ENCODE results near the gene ATF6.

The ATF6 gene

DNA sequence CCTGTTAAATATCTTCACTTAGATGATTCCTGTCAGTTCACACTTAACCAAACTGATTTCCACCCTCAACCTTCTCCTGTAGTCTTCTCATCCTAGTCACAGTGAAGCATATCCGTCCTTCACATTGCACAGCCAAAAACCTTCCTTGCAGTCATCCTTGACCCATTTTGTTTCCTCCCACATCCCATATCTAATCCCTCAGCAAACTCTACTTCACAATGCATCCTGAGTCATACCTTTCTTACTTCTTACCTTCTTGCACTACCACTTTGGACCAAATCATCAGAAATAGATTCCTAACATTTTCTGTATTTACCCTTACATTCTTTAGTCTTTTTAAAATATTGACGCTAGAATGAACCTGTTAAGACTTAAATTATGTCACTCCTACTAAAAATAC lies 170.7 kb downstream of the ATF6 start:
- H3K27ac ChIP-seq (ENCODE audit: low read depth, low read length): no peak overlapping the region

DNA sequence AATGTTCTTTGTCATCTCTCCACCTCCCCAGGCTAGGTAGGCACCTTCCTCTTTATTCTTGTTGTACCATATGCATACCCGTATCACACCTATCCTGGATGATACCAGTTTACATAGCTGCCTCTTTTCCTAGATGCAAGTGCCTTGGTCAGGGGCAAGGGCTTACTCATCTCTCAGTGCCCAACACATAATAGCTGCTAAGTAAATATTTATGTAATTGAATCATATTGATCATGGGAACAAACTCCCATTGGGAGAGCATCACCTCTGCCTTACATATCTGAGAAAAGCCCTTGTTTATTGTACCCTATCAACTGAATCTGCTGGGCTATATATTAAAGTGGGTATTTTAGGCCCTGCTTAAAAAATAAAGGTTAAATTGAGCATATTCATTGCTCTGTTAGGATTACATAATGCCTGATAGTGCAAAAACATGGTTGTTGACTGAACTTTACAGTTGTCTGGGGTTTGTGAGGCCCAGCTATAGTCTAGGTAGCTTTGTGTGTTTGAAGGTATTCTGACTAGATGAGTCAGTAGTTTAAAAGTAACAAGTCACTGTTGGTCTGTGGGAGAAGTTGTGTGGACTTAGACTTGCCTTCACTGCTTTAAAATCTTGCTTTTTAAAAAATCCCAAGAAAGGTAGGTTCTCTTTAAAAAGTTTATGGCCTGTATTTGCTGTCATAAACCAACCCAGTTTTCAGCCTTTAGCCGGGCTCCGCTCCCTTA lies 174.9 kb downstream of the ATF6 start:
- no peak overlapping the region for H3K4me3 ChIP-seq (ENCODE audit: low read depth in 1 of 5, low read length in 5 of 5)
- H3K9me3 ChIP-seq (ENCODE audit: control insufficient read depth in 5 of 5, low read length in 5 of 5): no peaks in the 10 kb centered on the region
- peaks cover 0 to 7% (median 0%) of the 10 kb centered on the region in 5 donors for H3K4me1 ChIP-seq (ENCODE audit: control insufficient read depth in 5 of 5, insufficient read depth in 5 of 5, low read length in 5 of 5)
- no peak overlapping the region for H3K9ac ChIP-seq (ENCODE audit: low read length in 5 of 5)
- H3K27ac ChIP-seq (ENCODE audit: low read depth, low read length): no peak overlapping the region
- H3K36me3 ChIP-seq (ENCODE audit: control insufficient read depth in 5 of 5, insufficient read depth in 5 of 5, low read length in 5 of 5): peaks cover 15 to 19% (median 16%) of the 10 kb centered on the region in 5 donors
- H3K27me3 ChIP-seq (ENCODE audit: control insufficient read depth in 5 of 5, insufficient read depth in 4 of 5, low read length in 5 of 5): no peaks in the 10 kb centered on the region

More for the DNA sequence above, 170.7 kb downstream of the ATF6 start:
- Histone ChIP-seq H3K27me3 (ENCODE audit: control insufficient read depth in 5 of 5, insufficient read depth in 4 of 5, low read length in 5 of 5) (no peaks in the 10 kb centered on the region), H3K9me3 (ENCODE audit: control insufficient read depth in 5 of 5, low read length in 5 of 5) (no peaks in the 10 kb centered on the region), H3K36me3 (ENCODE audit: control insufficient read depth in 5 of 5, insufficient read depth in 5 of 5, low read length in 5 of 5) (peaks cover 3 to 10% (median 6%) of the 10 kb centered on the region in 5 donors), H3K9ac (ENCODE audit: low read length in 5 of 5) (no peak overlapping the region), H3K4me3 (ENCODE audit: low read depth in 1 of 5, low read length in 5 of 5) (no peak overlapping the region), H3K4me1 (ENCODE audit: control insufficient read depth in 5 of 5, insufficient read depth in 5 of 5, low read length in 5 of 5) (peaks cover 0 to 7% (median 4%) of the 10 kb centered on the region in 5 donors)

DNA sequence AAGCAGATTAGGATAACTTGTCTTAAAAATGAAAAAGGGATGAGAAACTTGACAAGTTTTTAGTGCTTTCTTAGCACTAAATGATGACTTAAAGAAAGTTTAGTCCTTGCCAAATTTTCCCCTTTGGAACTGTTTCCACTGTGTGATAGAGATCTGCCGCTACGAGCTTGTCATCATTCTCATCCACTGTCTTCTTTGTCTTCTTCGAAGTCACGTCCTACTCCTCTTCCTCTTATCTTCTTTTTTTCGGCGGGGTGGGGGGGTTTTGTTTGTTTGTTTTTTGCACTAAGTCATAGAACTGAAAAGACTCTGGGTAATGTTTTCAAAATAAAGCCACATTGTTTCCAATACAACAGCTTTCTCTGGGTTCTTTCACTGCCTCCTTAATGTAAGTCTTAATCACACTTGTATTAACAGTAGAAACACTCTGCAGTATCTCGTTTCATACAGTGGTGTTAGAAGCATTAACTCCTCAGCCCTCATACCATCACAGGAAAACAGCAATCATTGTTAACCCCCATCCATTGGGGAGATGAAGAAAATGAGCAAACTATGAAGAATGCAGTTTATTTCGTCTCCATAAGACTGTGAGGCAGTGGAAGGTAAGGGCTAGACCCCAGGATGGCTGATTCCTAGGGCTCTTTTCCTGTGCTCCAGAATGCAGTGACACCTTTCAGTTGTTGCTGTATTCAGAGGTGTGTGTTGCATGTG lies 175.8 kb downstream of the ATF6 start:
- Histone ChIP-seq H3K27me3 (ENCODE audit: control insufficient read depth in 5 of 5, insufficient read depth in 4 of 5, low read length in 5 of 5) (no peaks in the 10 kb centered on the region), H3K27ac (ENCODE audit: low read depth, low read length) (no peak overlapping the region), H3K4me3 (ENCODE audit: low read depth in 1 of 5, low read length in 5 of 5) (no peak overlapping the region), H3K36me3 (ENCODE audit: control insufficient read depth in 5 of 5, insufficient read depth in 5 of 5, low read length in 5 of 5) (peaks cover 11 to 15% (median 14%) of the 10 kb centered on the region in 5 donors), H3K9me3 (ENCODE audit: control insufficient read depth in 5 of 5, low read length in 5 of 5) (no peaks in the 10 kb centered on the region), H3K9ac (ENCODE audit: low read length in 5 of 5) (no peak overlapping the region), H3K4me1 (ENCODE audit: control insufficient read depth in 5 of 5, insufficient read depth in 5 of 5, low read length in 5 of 5) (peaks cover 0 to 7% (median 5%) of the 10 kb centered on the region in 5 donors)

DNA sequence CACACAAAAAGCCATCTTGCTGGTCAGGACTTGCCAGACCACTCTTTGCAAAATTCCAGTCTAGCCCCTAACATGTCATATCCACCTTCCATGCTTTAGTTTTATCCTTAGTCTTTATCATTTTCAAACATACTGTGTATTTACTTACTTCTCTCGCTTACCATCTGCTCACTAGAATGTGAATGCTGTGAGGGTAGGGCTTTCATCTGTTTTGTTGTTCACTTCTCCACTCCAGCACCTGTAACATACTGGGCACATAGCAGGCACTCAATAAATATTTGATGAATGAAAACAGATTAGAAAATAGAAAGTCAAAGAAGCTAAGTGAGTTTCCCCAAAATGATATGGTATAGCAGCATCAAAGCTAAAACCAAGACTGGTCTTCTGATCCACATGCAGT lies 177.6 kb downstream of the ATF6 start:
- H3K4me1 ChIP-seq (ENCODE audit: control insufficient read depth in 5 of 5, insufficient read depth in 5 of 5, low read length in 5 of 5): peaks cover 0 to 7% (median 7%) of the 10 kb centered on the region in 5 donors
- no peaks in the 10 kb centered on the region for H3K9me3 ChIP-seq (ENCODE audit: control insufficient read depth in 5 of 5, low read length in 5 of 5)
- no peak overlapping the region for H3K27ac ChIP-seq (ENCODE audit: low read depth, low read length)
- no peaks in the 10 kb centered on the region for H3K27me3 ChIP-seq (ENCODE audit: control insufficient read depth in 5 of 5, insufficient read depth in 4 of 5, low read length in 5 of 5)
- no peak overlapping the region for H3K9ac ChIP-seq (ENCODE audit: low read length in 5 of 5)
- H3K4me3 ChIP-seq (ENCODE audit: low read depth in 1 of 5, low read length in 5 of 5): no peak overlapping the region
- H3K36me3 ChIP-seq (ENCODE audit: control insufficient read depth in 5 of 5, insufficient read depth in 5 of 5, low read length in 5 of 5): peaks cover 9 to 15% (median 12%) of the 10 kb centered on the region in 5 donors

DNA sequence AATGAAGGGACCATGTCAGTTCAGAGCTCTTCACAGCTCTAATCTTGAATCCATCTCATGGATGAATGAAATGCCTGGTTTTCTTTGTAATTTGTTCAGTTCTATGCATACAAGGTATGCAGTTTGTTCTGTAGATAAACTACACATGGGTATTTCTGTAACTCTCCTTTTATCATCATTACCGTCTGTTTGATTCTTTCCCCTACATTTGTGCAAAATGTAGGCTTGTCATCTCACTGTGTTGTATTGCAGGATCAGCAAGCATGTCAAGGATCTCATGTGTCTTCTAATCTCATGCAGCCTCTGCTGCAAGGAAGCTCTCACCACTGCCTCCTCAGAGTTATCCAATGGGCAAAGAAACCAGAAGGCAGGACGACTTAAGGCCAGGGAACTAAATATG lies 178.3 kb downstream of the ATF6 start:
- Histone ChIP-seq H3K9ac (ENCODE audit: low read length in 5 of 5) (no peak overlapping the region), H3K27ac (ENCODE audit: low read depth, low read length) (no peak overlapping the region), H3K27me3 (ENCODE audit: control insufficient read depth in 5 of 5, insufficient read depth in 4 of 5, low read length in 5 of 5) (no peaks in the 10 kb centered on the region), H3K4me1 (ENCODE audit: control insufficient read depth in 5 of 5, insufficient read depth in 5 of 5, low read length in 5 of 5) (peaks cover 0 to 13% (median 8%) of the 10 kb centered on the region in 5 donors), H3K9me3 (ENCODE audit: control insufficient read depth in 5 of 5, low read length in 5 of 5) (no peaks in the 10 kb centered on the region), H3K36me3 (ENCODE audit: control insufficient read depth in 5 of 5, insufficient read depth in 5 of 5, low read length in 5 of 5) (peaks cover 9 to 14% (median 12%) of the 10 kb centered on the region in 5 donors), H3K4me3 (ENCODE audit: low read depth in 1 of 5, low read length in 5 of 5) (no peak overlapping the region)

DNA sequence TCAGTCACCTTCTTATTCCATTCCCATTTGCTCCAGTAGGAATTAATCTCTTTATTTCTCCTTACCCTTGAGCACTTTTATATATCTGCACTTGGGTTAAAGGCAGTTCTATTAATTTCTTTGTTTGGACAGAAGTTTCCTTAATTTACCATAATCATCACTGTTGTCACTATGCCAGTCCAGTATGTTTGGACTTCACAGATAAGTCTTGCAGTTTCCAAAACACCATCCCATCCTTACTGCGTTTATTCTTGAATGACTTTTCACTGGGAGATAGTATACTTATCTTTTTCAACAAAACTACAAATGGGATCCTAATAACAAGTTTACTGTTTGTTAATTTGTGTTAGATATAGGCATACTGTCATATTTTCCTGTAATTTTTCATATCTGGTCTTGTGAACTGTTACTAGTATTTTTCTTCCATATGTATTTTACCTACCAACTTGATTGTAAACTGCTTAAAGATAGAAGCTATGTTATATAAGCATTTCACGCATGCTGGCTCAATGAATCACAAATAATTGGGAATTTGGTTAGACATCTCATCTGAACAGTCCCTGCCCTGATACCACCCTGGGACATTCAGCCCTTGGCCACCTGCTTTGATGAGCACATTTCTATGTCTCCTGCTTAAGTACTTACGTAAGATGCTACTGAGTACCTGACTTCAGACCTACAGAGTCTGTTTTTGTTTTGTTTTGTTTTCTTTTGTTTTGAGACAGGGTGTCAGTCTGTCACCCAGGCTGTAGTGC lies 179.4 kb downstream of the ATF6 start:
- Histone ChIP-seq H3K36me3 (ENCODE audit: control insufficient read depth in 5 of 5, insufficient read depth in 5 of 5, low read length in 5 of 5) (peaks cover 9 to 14% (median 12%) of the 10 kb centered on the region in 5 donors), H3K27ac (ENCODE audit: low read depth, low read length) (no peak overlapping the region), H3K9me3 (ENCODE audit: control insufficient read depth in 5 of 5, low read length in 5 of 5) (no peaks in the 10 kb centered on the region), H3K9ac (ENCODE audit: low read length in 5 of 5) (no peak overlapping the region), H3K4me1 (ENCODE audit: control insufficient read depth in 5 of 5, insufficient read depth in 5 of 5, low read length in 5 of 5) (peaks cover 3 to 21% (median 15%) of the 10 kb centered on the region in 5 donors), H3K27me3 (ENCODE audit: control insufficient read depth in 5 of 5, insufficient read depth in 4 of 5, low read length in 5 of 5) (no peaks in the 10 kb centered on the region), H3K4me3 (ENCODE audit: low read depth in 1 of 5, low read length in 5 of 5) (no peak overlapping the region)

DNA sequence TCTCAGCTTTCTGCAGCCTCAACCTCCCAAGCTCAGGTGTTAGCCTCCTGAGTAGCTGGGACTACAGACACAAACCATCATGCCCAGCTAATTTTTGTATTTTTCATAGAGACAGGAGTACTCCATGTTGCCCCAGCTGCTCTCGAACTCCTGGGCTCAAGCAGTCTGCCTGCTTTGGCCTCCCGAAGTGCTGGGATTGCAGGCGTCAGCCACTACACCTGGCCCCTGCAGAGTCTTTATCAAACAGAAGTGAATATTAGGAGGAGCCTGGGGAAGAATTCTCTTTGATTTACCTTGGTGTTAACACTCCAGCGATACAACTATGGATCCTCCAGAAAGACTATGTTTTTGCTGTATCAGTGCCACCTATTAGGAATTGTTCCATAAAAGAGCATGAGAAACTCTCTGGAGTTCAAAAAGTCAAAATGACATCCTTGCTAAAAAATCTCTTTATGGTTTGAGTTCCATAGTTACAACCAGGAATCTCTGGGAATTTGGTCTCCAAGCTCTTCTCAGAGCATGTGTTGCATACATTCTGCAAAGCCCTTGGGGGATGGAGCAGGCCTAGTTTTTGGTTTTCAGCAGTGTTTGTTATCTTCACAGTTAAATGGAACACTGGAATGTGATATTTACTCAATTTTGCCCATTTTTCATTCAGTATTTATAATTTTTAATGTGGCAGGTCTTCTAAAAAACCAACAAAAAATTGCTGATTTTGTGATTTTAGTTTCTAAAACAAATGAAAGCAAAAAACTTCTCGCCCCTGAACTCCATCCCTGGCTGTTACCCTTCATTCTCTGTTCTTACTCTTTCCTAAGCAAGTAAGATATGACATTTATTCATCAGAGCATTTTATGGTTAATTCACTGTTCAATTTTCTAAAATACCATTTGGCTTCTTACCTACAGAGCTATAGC lies 180.2 kb downstream of the ATF6 start:
- Histone ChIP-seq H3K27me3 (ENCODE audit: control insufficient read depth in 5 of 5, insufficient read depth in 4 of 5, low read length in 5 of 5) (no peaks in the 10 kb centered on the region), H3K36me3 (ENCODE audit: control insufficient read depth in 5 of 5, insufficient read depth in 5 of 5, low read length in 5 of 5) (peaks cover 9 to 14% (median 12%) of the 10 kb centered on the region in 5 donors), H3K9me3 (ENCODE audit: control insufficient read depth in 5 of 5, low read length in 5 of 5) (no peaks in the 10 kb centered on the region), H3K27ac (ENCODE audit: low read depth, low read length) (no peak overlapping the region), H3K4me1 (ENCODE audit: control insufficient read depth in 5 of 5, insufficient read depth in 5 of 5, low read length in 5 of 5) (peaks cover 3 to 23% (median 16%) of the 10 kb centered on the region in 5 donors), H3K4me3 (ENCODE audit: low read depth in 1 of 5, low read length in 5 of 5) (no peak overlapping the region), H3K9ac (ENCODE audit: low read length in 5 of 5) (no peak overlapping the region)

DNA sequence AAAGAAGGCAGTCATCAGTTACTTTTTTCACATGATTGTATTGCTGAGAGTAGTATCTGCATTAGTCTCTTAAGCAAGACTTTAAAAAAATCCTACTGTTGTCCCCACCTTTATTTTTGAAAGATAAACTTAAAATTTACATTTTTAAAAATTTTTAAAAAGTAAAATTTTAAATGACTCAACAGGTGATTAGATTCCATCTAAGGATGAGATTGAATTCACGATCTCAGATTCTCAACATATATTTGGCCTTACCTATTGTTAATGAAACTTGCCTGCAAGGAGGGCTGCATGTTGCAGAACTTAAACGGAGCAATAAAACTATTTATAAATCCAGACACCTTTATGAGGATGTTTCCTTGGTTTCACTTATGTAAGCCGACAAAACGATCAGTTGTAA lies 182.3 kb downstream of the ATF6 start:
- Histone ChIP-seq H3K4me1 (ENCODE audit: control insufficient read depth in 5 of 5, insufficient read depth in 5 of 5, low read length in 5 of 5) (peaks cover 3 to 26% (median 16%) of the 10 kb centered on the region in 5 donors), H3K4me3 (ENCODE audit: low read depth in 1 of 5, low read length in 5 of 5) (no peak overlapping the region), H3K9ac (ENCODE audit: low read length in 5 of 5) (no peak overlapping the region), H3K27ac (ENCODE audit: low read depth, low read length) (no peak overlapping the region), H3K36me3 (ENCODE audit: control insufficient read depth in 5 of 5, insufficient read depth in 5 of 5, low read length in 5 of 5) (peaks cover 4 to 8% (median 5%) of the 10 kb centered on the region in 5 donors), H3K27me3 (ENCODE audit: control insufficient read depth in 5 of 5, insufficient read depth in 4 of 5, low read length in 5 of 5) (no peaks in the 10 kb centered on the region), H3K9me3 (ENCODE audit: control insufficient read depth in 5 of 5, low read length in 5 of 5) (no peaks in the 10 kb centered on the region)

DNA sequence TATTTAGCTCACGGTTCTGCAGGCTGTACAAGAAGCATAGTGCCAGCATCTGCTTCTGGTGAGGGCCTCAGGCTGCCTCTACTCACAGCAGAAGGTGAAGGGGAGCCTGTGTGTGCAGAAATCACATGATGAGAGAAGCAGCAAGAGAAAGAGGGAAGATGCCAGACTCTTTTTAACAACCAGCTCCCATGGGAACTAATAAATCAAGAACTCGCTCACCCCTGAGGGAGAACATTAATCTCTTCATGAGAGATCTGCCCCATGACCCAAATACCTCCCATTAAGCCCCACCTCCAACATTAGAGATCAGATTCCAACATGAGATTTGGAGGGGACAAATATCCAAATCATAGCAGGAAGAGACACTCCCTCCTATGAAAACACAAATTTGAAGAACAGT lies 183.4 kb downstream of the ATF6 start:
- Histone ChIP-seq H3K9me3 (ENCODE audit: control insufficient read depth in 5 of 5, low read length in 5 of 5) (no peaks in the 10 kb centered on the region), H3K36me3 (ENCODE audit: control insufficient read depth in 5 of 5, insufficient read depth in 5 of 5, low read length in 5 of 5) (peaks cover 2 to 5% (median 3%) of the 10 kb centered on the region in 5 donors), H3K9ac (ENCODE audit: low read length in 5 of 5) (no peak overlapping the region), H3K4me3 (ENCODE audit: low read depth in 1 of 5, low read length in 5 of 5) (no peak overlapping the region), H3K27me3 (ENCODE audit: control insufficient read depth in 5 of 5, insufficient read depth in 4 of 5, low read length in 5 of 5) (no peaks in the 10 kb centered on the region), H3K27ac (ENCODE audit: low read depth, low read length) (no peak overlapping the region), H3K4me1 (ENCODE audit: control insufficient read depth in 5 of 5, insufficient read depth in 5 of 5, low read length in 5 of 5) (peaks cover 5 to 34% (median 21%) of the 10 kb centered on the region in 5 donors)
